WTC11 (cell line): ENCODE results near the gene PRX. TPM values are rescaled to one million over a fixed set of nuclear protein-coding genes. Genes with fewer than 3 reads are reported as not detected.

Experiments
- ARID4B ChIP-seq: sonication (generic); formaldehyde crosslinking; IDR thresholded peaks from 2 replicates; pipeline ENCODE4 v1.8.0; 2023; ENCODE audit warnings: missing genetic modification reagents, mild to moderate bottlenecking, borderline replicate concordance
- ATF1 ChIP-seq: sonication (generic); formaldehyde crosslinking; IDR thresholded peaks from 2 replicates; pipeline ENCODE4 v1.8.1; 2023; ENCODE audit warnings: mild to moderate bottlenecking, moderate library complexity, missing genetic modification reagents
- FOXJ3 ChIP-seq: sonication (generic); formaldehyde crosslinking; IDR thresholded peaks from 2 replicates; pipeline ENCODE4 v1.9.0; 2021; ENCODE audit warnings: missing genetic modification reagents, mild to moderate bottlenecking, borderline replicate concordance
- FOXP1 ChIP-seq: sonication (generic); formaldehyde crosslinking; IDR thresholded peaks from 2 replicates; pipeline ENCODE4 v1.8.0; 2022; ENCODE audit warnings: missing genetic modification reagents, mild to moderate bottlenecking, moderate library complexity, borderline replicate concordance
- GTF2I ChIP-seq: fragments of 250-450 bp; sonication (Bioruptor Pico); conservative IDR thresholded peaks from 2 replicates; pipeline ENCODE4 v1.4.0; 2021; ENCODE audit warnings: mild to moderate bottlenecking
- IRF2 ChIP-seq: sonication (generic); formaldehyde crosslinking; IDR thresholded peaks from 2 replicates; pipeline ENCODE4 v1.8.0; 2022; ENCODE audit warnings: low read depth, missing genetic modification reagents, borderline replicate concordance
- MAX ChIP-seq: sonication (generic); formaldehyde crosslinking; IDR thresholded peaks from 2 replicates; pipeline ENCODE4 v1.8.0; 2022; ENCODE audit warnings: mild to moderate bottlenecking, missing genetic modification reagents
- NFATC4 ChIP-seq: fragments of 250-450 bp; sonication (Bioruptor Pico); IDR thresholded peaks from 2 replicates; pipeline ENCODE4 v1.9.0; 2021; ENCODE audit warnings: mild to moderate bottlenecking
- OVOL2 ChIP-seq: fragments of 250-450 bp; sonication (Bioruptor Pico); IDR thresholded peaks from 2 replicates; pipeline ENCODE4 v1.9.0; 2021; ENCODE audit warnings: mild to moderate bottlenecking, borderline replicate concordance
- PREB ChIP-seq: sonication (generic); formaldehyde crosslinking; IDR thresholded peaks from 2 replicates; pipeline ENCODE4 v1.8.1; 2022; ENCODE audit warnings: mild to moderate bottlenecking, missing genetic modification reagents, moderate library complexity, borderline replicate concordance
- RELA ChIP-seq: sonication (generic); formaldehyde crosslinking; IDR thresholded peaks from 2 replicates; pipeline ENCODE4 v1.8.1; 2022; ENCODE audit warnings: missing genetic modification reagents, mild to moderate bottlenecking, borderline replicate concordance
- RORB ChIP-seq: fragments of 250-450 bp; sonication (Bioruptor Pico); IDR thresholded peaks from 2 replicates; pipeline ENCODE4 v1.9.0; 2021; ENCODE audit warnings: mild to moderate bottlenecking
- STAT6 ChIP-seq: sonication (generic); formaldehyde crosslinking; conservative IDR thresholded peaks from 2 replicates; pipeline ENCODE4 v1.8.1; 2023; ENCODE audit warnings: mild to moderate bottlenecking, low read depth, missing genetic modification reagents, moderate library complexity
- TCF7 ChIP-seq: sonication (generic); formaldehyde crosslinking; IDR thresholded peaks from 2 replicates; pipeline ENCODE4 v1.8.0; 2022; ENCODE audit warnings: mild to moderate bottlenecking, low read depth, missing genetic modification reagents, moderate library complexity
- TEAD4 ChIP-seq: sonication (generic); formaldehyde crosslinking; IDR thresholded peaks from 2 replicates; pipeline ENCODE4 v1.8.0; 2022; ENCODE audit warnings: mild to moderate bottlenecking, missing genetic modification reagents
- ZBTB21 ChIP-seq: sonication (generic); formaldehyde crosslinking; IDR thresholded peaks from 2 replicates; pipeline ENCODE4 v1.8.1; 2023; ENCODE audit warnings: mild to moderate bottlenecking, missing genetic modification reagents, borderline replicate concordance
- total RNA-seq: library from RNA; stranded (reverse); gene quantifications from 3 replicates; pipeline ENCODE4 v1.2.3, GENCODE V29; 2021
- TF ChIP-seq, protein P1 (sequence below): sonication (generic); formaldehyde crosslinking; IDR thresholded peaks from 2 replicates; pipeline ENCODE4 v1.8.0; 2022; ENCODE audit warnings: mild to moderate bottlenecking, missing genetic modification reagents
- TF ChIP-seq, protein P2 (sequence below): sonication (generic); formaldehyde crosslinking; IDR thresholded peaks from 2 replicates; pipeline ENCODE4 v1.8.0; 2022; ENCODE audit warnings: mild to moderate bottlenecking, missing genetic modification reagents
- TF ChIP-seq, protein P3 (sequence below): sonication (generic); formaldehyde crosslinking; conservative IDR thresholded peaks from 2 replicates; pipeline ENCODE4 v1.8.1; 2022; ENCODE audit warnings: mild to moderate bottlenecking, missing genetic modification reagents
- TF ChIP-seq, protein P4 (sequence below): fragments of 200-600 bp; IDR thresholded peaks from 2 replicates; pipeline ENCODE4 v1.8.0; 2022; ENCODE audit warnings: antibody characterized with exemption
- TF ChIP-seq, protein P5 (sequence below): sonication (generic); formaldehyde crosslinking; IDR thresholded peaks from 2 replicates; pipeline ENCODE4 v1.8.0; 2023; ENCODE audit warnings: mild to moderate bottlenecking, missing genetic modification reagents

Gene PRX
- total RNA-seq, 1 experiment from 2014 or later, result 8.4 TPM

GRCh38 chr19:40403262-40403984, 9.8 kb downstream of the PRX start (continued):
- TF ChIP-seq, protein P1, sequence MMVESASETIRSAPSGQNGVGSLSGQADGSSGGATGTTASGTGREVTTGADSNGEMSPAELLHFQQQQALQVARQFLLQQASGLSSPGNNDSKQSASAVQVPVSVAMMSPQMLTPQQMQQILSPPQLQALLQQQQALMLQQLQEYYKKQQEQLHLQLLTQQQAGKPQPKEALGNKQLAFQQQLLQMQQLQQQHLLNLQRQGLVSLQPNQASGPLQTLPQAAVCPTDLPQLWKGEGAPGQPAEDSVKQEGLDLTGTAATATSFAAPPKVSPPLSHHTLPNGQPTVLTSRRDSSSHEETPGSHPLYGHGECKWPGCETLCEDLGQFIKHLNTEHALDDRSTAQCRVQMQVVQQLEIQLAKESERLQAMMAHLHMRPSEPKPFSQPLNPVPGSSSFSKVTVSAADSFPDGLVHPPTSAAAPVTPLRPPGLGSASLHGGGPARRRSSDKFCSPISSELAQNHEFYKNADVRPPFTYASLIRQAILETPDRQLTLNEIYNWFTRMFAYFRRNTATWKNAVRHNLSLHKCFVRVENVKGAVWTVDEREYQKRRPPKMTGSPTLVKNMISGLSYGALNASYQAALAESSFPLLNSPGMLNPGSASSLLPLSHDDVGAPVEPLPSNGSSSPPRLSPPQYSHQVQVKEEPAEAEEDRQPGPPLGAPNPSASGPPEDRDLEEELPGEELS, result no peak
- TF ChIP-seq RELA (CRISPR knock-in tag), result no peak
- TF ChIP-seq NFATC4 (CRISPR knock-in tag), result no peak
- TF ChIP-seq, protein P2, sequence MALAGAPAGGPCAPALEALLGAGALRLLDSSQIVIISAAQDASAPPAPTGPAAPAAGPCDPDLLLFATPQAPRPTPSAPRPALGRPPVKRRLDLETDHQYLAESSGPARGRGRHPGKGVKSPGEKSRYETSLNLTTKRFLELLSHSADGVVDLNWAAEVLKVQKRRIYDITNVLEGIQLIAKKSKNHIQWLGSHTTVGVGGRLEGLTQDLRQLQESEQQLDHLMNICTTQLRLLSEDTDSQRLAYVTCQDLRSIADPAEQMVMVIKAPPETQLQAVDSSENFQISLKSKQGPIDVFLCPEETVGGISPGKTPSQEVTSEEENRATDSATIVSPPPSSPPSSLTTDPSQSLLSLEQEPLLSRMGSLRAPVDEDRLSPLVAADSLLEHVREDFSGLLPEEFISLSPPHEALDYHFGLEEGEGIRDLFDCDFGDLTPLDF, result no peak
- no peak for TF ChIP-seq RORB (CRISPR knock-in tag)
- TF ChIP-seq IRF2 (CRISPR knock-in tag), result no peak
- TF ChIP-seq FOXP1 (CRISPR knock-in tag), result no peak
- TF ChIP-seq OVOL2 (CRISPR knock-in tag), result no peak
- no peak for TF ChIP-seq TEAD4
- no peak for TF ChIP-seq STAT6 (CRISPR knock-in tag)
- TF ChIP-seq ARID4B (CRISPR knock-in tag), result no peak
- TF ChIP-seq ZBTB21, result no peak
- TF ChIP-seq, protein P3, sequence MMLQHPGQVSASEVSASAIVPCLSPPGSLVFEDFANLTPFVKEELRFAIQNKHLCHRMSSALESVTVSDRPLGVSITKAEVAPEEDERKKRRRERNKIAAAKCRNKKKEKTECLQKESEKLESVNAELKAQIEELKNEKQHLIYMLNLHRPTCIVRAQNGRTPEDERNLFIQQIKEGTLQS (CRISPR knock-in tag), result no peak
- TF ChIP-seq TCF7, result no peak
- TF ChIP-seq PREB (CRISPR knock-in tag), result no peak
- TF ChIP-seq, protein P4, sequence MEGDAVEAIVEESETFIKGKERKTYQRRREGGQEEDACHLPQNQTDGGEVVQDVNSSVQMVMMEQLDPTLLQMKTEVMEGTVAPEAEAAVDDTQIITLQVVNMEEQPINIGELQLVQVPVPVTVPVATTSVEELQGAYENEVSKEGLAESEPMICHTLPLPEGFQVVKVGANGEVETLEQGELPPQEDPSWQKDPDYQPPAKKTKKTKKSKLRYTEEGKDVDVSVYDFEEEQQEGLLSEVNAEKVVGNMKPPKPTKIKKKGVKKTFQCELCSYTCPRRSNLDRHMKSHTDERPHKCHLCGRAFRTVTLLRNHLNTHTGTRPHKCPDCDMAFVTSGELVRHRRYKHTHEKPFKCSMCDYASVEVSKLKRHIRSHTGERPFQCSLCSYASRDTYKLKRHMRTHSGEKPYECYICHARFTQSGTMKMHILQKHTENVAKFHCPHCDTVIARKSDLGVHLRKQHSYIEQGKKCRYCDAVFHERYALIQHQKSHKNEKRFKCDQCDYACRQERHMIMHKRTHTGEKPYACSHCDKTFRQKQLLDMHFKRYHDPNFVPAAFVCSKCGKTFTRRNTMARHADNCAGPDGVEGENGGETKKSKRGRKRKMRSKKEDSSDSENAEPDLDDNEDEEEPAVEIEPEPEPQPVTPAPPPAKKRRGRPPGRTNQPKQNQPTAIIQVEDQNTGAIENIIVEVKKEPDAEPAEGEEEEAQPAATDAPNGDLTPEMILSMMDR, result no peak
- peak; percentile 88 for TF ChIP-seq GTF2I (CRISPR knock-in tag)
- no peak for TF ChIP-seq FOXJ3 (CRISPR knock-in tag)
- 0 out of 2 replicates have a peak, but pooled peaks have one; percentile 24 for TF ChIP-seq MAX (CRISPR knock-in tag)
- no peak for TF ChIP-seq ATF1 (CRISPR knock-in tag)
- TF ChIP-seq, protein P5, sequence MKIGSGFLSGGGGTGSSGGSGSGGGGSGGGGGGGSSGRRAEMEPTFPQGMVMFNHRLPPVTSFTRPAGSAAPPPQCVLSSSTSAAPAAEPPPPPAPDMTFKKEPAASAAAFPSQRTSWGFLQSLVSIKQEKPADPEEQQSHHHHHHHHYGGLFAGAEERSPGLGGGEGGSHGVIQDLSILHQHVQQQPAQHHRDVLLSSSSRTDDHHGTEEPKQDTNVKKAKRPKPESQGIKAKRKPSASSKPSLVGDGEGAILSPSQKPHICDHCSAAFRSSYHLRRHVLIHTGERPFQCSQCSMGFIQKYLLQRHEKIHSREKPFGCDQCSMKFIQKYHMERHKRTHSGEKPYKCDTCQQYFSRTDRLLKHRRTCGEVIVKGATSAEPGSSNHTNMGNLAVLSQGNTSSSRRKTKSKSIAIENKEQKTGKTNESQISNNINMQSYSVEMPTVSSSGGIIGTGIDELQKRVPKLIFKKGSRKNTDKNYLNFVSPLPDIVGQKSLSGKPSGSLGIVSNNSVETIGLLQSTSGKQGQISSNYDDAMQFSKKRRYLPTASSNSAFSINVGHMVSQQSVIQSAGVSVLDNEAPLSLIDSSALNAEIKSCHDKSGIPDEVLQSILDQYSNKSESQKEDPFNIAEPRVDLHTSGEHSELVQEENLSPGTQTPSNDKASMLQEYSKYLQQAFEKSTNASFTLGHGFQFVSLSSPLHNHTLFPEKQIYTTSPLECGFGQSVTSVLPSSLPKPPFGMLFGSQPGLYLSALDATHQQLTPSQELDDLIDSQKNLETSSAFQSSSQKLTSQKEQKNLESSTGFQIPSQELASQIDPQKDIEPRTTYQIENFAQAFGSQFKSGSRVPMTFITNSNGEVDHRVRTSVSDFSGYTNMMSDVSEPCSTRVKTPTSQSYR (CRISPR knock-in tag), result no peak
